SU-DHL-6 (cell line): Measurements from ENCODE around the gene CDC16.

Experiments used
- CTCF ChIP-seq: fragments of 200-600 bp; sonication (generic); IDR thresholded peaks from one replicate; pipeline ENCODE4 v1.5.1; 2017; ENCODE audit warnings: antibody characterized with exemption, mild to moderate bottlenecking, low read length, moderate library complexity; ENCODE audit not compliant: insufficient read depth, poor library complexity, severe bottlenecking
- EZH2phosphoT487 ChIP-seq: fragments of 200-600 bp; sonication (generic), shearing (Covaris generic); conservative IDR thresholded peaks from 2 replicates; pipeline ENCODE4 v1.6.1; 2018; ENCODE audit warnings: mild to moderate bottlenecking, antibody characterized with exemption, low read length, moderate library complexity, mixed read lengths

GRCh38 chr13:114319441-114319913 lies 84.8 kb downstream of the CDC16 start:
- TF ChIP-seq CTCF (no peak), EZH2phosphoT487 (no peak)
